DMS114 treated with DMSO at 0.1 percent for 48 hours (cell line): ENCODE measurements around the gene RBM20.
"Not testable (repeated sequence)": the region's sequence is repeated elsewhere in the genome, so short reads cannot be mapped to it uniquely, and the experiment has no call there.

Source experiments
- DNase-seq: peaks from one replicate; lab custom pipeline; 2025; ENCODE audit not compliant: unreplicated experiment; lab: John Stamatoyannopoulos, UW

The RBM20 gene

GRCh38 chr10:110864662-110865140, 220.6 kb downstream of the RBM20 start:
- no peak for DNase-seq

GRCh38 chr10:110865186-110865808, 221.2 kb downstream of the RBM20 start:
- DNase-seq: no peak

- no peak for DNase-seq
Measured at GRCh38 chr10:110865809-110866482, 221.8 kb downstream of the RBM20 start.

- not testable (repeated sequence) for DNase-seq
Measured at GRCh38 chr10:110867011-110867806, 223.1 kb downstream of the RBM20 start.

- DNase-seq: no peak
Measured at GRCh38 chr10:110867807-110868465, 223.8 kb downstream of the RBM20 start.

DNA sequence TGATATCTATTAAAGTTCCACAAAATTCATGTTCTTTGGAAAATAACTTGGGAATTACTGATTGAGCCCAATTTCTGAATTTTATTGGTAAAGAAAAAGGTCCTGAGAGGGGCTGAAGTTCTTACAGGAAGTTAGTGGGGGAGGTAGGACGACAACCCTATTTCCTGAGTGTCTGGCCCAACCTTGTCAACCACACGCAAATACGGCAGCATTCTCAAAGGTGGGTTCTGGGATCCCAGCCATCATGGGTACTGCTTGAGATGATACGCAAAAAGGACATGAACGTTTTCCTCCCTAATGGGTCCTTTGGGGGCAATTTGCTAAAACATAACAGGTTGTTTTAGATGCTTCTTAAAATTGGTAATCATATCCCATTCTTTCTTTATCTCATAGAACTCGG, 224.8 kb downstream of the RBM20 start:
- no peak for DNase-seq

DNA sequence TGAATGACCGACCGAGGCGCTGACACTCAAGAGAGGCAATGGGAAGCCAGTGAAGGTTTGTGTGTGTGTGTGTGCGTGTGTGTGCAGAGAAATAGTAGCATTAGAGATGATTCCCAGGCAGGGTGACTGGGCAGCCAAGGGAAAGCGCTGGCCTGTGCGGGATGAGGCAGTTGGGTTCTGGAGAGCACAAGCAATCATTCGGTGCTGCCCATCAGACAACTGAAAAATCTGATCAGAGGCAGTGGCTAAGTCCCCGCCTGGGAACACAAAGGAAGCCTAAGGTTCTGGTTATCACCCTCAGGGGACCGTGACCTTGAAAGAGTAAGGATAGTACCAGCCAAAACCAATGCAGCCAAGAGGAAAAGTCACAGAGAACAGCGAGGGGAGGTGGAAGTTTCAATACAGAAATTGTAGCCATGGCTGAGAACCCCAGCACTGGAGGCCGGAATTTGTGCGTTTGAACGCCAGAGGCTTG, 226.7 kb downstream of the RBM20 start:
- DNase-seq: no peak

DNA sequence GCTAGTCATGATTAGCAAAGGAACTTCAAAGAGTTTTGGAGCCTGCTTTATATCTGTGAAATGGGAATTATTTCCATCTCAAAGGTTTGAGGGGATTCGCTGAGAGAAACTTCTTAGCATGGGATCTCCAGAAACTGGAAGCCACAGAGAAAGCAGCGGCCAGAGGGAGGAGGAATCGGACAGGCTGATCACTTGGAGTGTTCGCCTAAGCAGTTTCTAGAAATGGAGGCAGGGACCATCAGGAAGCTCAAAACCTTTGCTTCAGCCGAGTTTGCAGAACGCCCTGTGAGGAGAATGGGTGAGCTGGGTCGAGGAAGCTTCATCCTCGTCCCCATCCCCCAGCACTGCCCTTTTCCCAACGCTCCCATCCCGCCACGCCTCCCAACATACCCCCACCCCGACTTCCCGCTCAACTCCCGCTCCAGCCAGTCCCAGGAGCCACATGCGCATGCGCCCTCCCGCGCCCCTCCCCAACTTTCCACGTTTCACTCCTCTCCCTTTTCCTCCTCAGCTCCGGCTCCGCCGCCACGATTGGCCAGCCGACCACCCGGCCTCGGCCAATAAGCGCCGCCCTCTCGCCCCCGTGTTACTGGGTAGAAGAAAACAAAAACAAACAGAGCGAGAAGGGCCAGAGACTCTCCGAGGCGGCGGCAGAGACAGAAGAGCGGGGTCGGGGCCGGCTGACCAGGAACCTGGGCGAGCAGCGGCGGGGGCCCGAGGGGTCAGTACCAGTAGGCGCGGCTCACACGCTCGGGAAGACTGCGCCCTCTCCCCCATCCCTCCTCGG, 227.4 kb downstream of the RBM20 start, which contains the start of gene PDCD4:
Gene PDCD4, plus strand, starts transcription at position 631 of the 787 bp plus-strand sequence. CDS start 4,100 bp downstream, outside the sequence.
- peak; percentile 98 for DNase-seq

GRCh38 chr10:110872145-110872983, 228.2 kb downstream of the RBM20 start:
- peak; percentile 74 for DNase-seq

DNA sequence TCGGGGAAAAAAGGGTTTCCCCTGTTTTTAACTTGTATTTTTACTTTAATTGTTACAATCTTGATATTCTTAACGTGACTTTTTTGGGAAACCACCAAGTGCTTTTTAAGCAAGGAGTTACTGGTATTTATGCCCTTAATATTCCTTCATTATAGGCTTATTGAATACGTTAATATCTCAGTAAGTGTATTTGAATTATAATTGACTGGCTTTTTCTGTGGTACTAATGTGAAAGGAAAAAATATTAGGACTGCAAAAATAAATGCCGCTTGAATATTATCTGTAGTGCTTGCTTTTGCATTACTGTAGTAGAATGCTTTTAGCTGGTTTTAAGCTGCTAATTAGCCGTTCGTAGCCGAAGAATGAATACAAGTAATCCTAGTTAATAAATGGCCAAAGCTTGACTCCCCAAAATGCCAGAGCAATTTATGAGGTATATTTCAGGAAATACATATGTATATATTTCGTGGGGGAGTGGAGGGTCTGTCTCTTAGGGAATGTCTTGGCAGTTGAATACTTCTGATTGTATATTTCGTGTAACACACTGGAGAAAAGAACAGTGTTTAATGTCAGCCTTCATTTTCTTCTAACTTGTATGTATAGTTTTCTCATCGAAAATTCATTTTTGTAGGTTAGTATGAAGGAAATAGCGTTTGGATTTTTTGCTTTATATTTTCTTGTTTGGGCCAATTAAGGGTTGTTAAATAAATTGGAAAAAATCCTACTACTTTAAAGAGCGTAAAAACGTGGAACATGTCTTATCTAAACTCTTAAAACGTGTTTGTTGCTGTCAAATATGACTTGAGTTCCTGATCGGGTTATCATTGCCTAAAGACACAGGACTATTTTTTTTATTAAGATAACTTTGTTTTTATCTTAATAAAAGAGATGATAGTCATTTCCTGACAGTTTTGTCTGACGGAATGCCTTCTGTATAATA, 229.1 kb downstream of the RBM20 start:
- no peak for DNase-seq

GRCh38 chr10:110873951-110874350, 229.8 kb downstream of the RBM20 start:
- DNase-seq: no peak

GRCh38 chr10:110876000-110876399, 231.9 kb downstream of the RBM20 start:
- DNase-seq: no peak

GRCh38 chr10:110876788-110877187, 232.7 kb downstream of the RBM20 start:
- DNase-seq: no peak

GRCh38 chr10:110880012-110880411, 235.9 kb downstream of the RBM20 start:
- no peak for DNase-seq

- no peak for DNase-seq
Measured at GRCh38 chr10:110881247-110881646, 237.1 kb downstream of the RBM20 start.

GRCh38 chr10:110881905-110882304, 237.8 kb downstream of the RBM20 start:
- no peak for DNase-seq

GRCh38 chr10:110883924-110884323, 239.8 kb downstream of the RBM20 start:
- no peak for DNase-seq

DNA sequence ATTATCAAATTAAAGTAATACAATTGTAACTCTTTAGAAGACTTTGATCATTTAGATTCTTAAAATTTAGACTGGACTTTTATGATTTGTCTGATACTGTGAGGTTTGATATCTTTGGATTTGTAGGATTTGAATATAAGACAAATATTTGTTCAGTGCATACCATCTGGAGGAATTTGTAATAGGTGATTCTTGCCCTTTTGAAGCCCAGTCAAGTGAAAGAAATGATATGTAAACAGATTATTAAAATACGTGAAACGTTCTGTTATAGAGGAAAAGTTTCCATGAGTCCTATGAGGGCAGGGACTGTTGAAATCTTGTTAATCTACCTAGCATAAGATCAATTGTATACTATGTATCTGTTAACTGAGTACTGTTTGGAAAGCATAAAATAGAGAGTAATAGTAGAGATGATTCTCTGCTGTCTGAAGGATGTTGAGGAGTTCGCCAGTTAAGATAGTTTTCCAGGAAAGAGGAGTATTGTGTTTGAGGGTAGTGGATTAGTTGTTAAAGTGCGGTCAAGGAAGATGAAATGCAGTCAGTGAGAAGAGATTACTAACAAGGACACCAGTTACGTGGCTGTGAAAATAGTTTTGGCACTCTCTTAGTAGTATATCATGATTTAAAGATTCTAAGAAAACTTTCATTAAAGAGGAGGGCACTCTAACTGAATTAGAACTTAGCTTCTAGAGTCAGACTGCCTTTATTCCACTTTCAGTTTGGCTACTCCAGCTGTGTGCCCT, 242.0 kb downstream of the RBM20 start:
- DNase-seq: no peak
